ENCODE data around the gene FUS.

FUS gene

GRCh38 chr16:31204871-31205666 is 25.1 kb downstream of the FUS start:
- H3K27ac ChIP-seq (ENCODE audit: low read depth, low read length, poor library complexity, severe bottlenecking) = no peak overlapping the region
- peaks cover 8% of the 10 kb centered on the region; the same call in 1 of the 2 replicates for H3K27me3 ChIP-seq (ENCODE audit: insufficient read depth, low read length)
- H3K4me2 ChIP-seq (ENCODE audit: low read length) = no peak overlapping the region
- TF ChIP-seq EZH2 (IDR thresholded peaks at IDR 0.05; ENCODE audit: borderline replicate concordance, low read length) (no peak), CTCF (IDR thresholded peaks at IDR 0.05; ENCODE audit: low read length) (no peak)
- peaks cover 25% of the 10 kb centered on the region for H3K4me1 ChIP-seq (ENCODE audit: insufficient read depth, low read length, severe bottlenecking)
- no peaks in the 10 kb centered on the region for H4K20me1 ChIP-seq (ENCODE audit: insufficient read depth, low read length)
- H3K9ac ChIP-seq (ENCODE audit: low read length) = no peak overlapping the region
- H3K4me3 ChIP-seq (ENCODE audit: low read depth, low read length, poor library complexity, severe bottlenecking) = no peak overlapping the region
- no peaks in the 10 kb centered on the region for H3K9me2 ChIP-seq (ENCODE audit: low read depth, low read length)
- H3K9me3 ChIP-seq (ENCODE audit: low read length) = no peaks in the 10 kb centered on the region
- H2AFZ ChIP-seq (ENCODE audit: low read length) = no peak overlapping the region
- H3F3A ChIP-seq (ENCODE audit: insufficient read depth, low read length) = 0 out of 2 replicates have a peak, but pooled peaks cover 12% of the 10 kb centered on the region
- no peaks in the 10 kb centered on the region for H3K36me3 ChIP-seq (ENCODE audit: insufficient read depth, low read length)
- no peaks in the 10 kb centered on the region for H3K79me2 ChIP-seq (ENCODE audit: insufficient read depth, low read length)

GRCh38 chr16:31206776-31207175 is 26.8 kb downstream of the FUS start:
- no peak overlapping the region for H2AFZ ChIP-seq (ENCODE audit: low read length)
- H3K27me3 ChIP-seq (ENCODE audit: insufficient read depth, low read length) = peaks cover 8% of the 10 kb centered on the region; the same call in 1 of the 2 replicates
- no peaks in the 10 kb centered on the region for H3K9me2 ChIP-seq (ENCODE audit: low read depth, low read length)
- H3K4me1 ChIP-seq (ENCODE audit: insufficient read depth, low read length, severe bottlenecking) = peaks cover 12% of the 10 kb centered on the region
- no peaks in the 10 kb centered on the region for H3K9me3 ChIP-seq (ENCODE audit: low read length)
- TF ChIP-seq EZH2 (IDR thresholded peaks at IDR 0.05; ENCODE audit: borderline replicate concordance, low read length) (no peak), CTCF (IDR thresholded peaks at IDR 0.05; ENCODE audit: low read length) (no peak)
- no peak overlapping the region for H3K4me2 ChIP-seq (ENCODE audit: low read length)
- no peaks in the 10 kb centered on the region for H3F3A ChIP-seq (ENCODE audit: insufficient read depth, low read length)
- H4K20me1 ChIP-seq (ENCODE audit: insufficient read depth, low read length) = no peaks in the 10 kb centered on the region
- H3K27ac ChIP-seq (ENCODE audit: low read depth, low read length, poor library complexity, severe bottlenecking) = no peak overlapping the region
- no peak overlapping the region for H3K4me3 ChIP-seq (ENCODE audit: low read depth, low read length, poor library complexity, severe bottlenecking)
- H3K36me3 ChIP-seq (ENCODE audit: insufficient read depth, low read length) = no peaks in the 10 kb centered on the region
- no peak overlapping the region for H3K9ac ChIP-seq (ENCODE audit: low read length)
- H3K79me2 ChIP-seq (ENCODE audit: insufficient read depth, low read length) = no peaks in the 10 kb centered on the region

GRCh38 chr16:31213342-31213741 is 33.4 kb downstream of the FUS start:
- TF ChIP-seq CTCF (IDR thresholded peaks at IDR 0.05; ENCODE audit: low read length) = no peak
- no peak for TF ChIP-seq EZH2 (IDR thresholded peaks at IDR 0.05; ENCODE audit: borderline replicate concordance, low read length)
- no peaks in the 10 kb centered on the region for H3K9me3 ChIP-seq (ENCODE audit: low read length)
- no peaks in the 10 kb centered on the region for H3K4me1 ChIP-seq (ENCODE audit: insufficient read depth, low read length, severe bottlenecking)
- H3K27ac ChIP-seq (ENCODE audit: low read depth, low read length, poor library complexity, severe bottlenecking) = no peak overlapping the region
- H3K27me3 ChIP-seq (ENCODE audit: insufficient read depth, low read length) = peaks cover 17% of the 10 kb centered on the region; the same call in 1 of the 2 replicates
- no peak overlapping the region for H3K4me3 ChIP-seq (ENCODE audit: low read depth, low read length, poor library complexity, severe bottlenecking)
- H4K20me1 ChIP-seq (ENCODE audit: insufficient read depth, low read length) = no peaks in the 10 kb centered on the region
- no peak overlapping the region for H3K9ac ChIP-seq (ENCODE audit: low read length)
- no peak overlapping the region for H3K4me2 ChIP-seq (ENCODE audit: low read length)
- H2AFZ ChIP-seq (ENCODE audit: low read length) = no peak overlapping the region
- no peaks in the 10 kb centered on the region for H3K9me2 ChIP-seq (ENCODE audit: low read depth, low read length)
- H3K79me2 ChIP-seq (ENCODE audit: insufficient read depth, low read length) = no peaks in the 10 kb centered on the region
- H3K36me3 ChIP-seq (ENCODE audit: insufficient read depth, low read length) = no peaks in the 10 kb centered on the region
- no peaks in the 10 kb centered on the region for H3F3A ChIP-seq (ENCODE audit: insufficient read depth, low read length)

Measured in OCI-LY1 (cell line).